ENCODE data around the gene TRIP13. TPM values are rescaled to one million over a fixed set of nuclear protein-coding genes. Genes with fewer than 3 reads are reported as not detected.

TRIP13 gene
- total and polyA plus RNA-seq, 2 of the 4 experiments (the other 2 are of a cell fraction) = 17.1 to 35.5 TPM

GRCh38 chr5:949815-950560, 57.3 kb downstream of the TRIP13 start:
- intact Hi-C loops (cut with micrococcal nuclease) = no loop called here

More at GRCh38 chr5:949815-950560, 57.3 kb downstream of the TRIP13 start:
- Histone ChIP-seq H4K5ac (ENCODE audit: low read depth, low read length) (no peak overlapping the region), H3K4me3 (ENCODE audit: insufficient read depth, low read depth, low read length) (no peak overlapping the region), H3K27me3 (ENCODE audit: control insufficient read depth, insufficient read depth, low read length) (peaks cover 82% of the 10 kb centered on the region), H2BK120ac (ENCODE audit: low read depth, low read length) (no peak overlapping the region), H2BK5ac (ENCODE audit: low read depth, low read length, poor library complexity, severe bottlenecking) (no peak overlapping the region), H3K23ac (ENCODE audit: low read depth, low read length) (no peak overlapping the region), H3K9ac (ENCODE audit: low read depth, low read length) (no peak overlapping the region), H2BK15ac (ENCODE audit: low read depth, low read length) (no peak overlapping the region), H3K9me1 (ENCODE audit: insufficient read depth, low read length) (no peaks in the 10 kb centered on the region), H2AK5ac (ENCODE audit: low read depth, low read length) (no peak overlapping the region), H4K20me1 (ENCODE audit: insufficient read depth, low read length) (peaks cover 8% of the 10 kb centered on the region; the same call in 1 of the 2 replicates), H2AK9ac (replicated peaks; ENCODE audit: low read depth, low read length, poor library complexity) (no peak overlapping the region), H3K4me2 (ENCODE audit: low read depth, low read length) (no peak overlapping the region), H3K14ac (replicated peaks; ENCODE audit: low read depth, low read length) (no peak overlapping the region), H3K9me3 (ENCODE audit: control insufficient read depth, insufficient read depth, low read length) (peaks cover 23% of the 10 kb centered on the region), H3K36me3 (ENCODE audit: control insufficient read depth, insufficient read depth, low read length) (no peaks in the 10 kb centered on the region), H2AFZ (replicated peaks; ENCODE audit: low read length, poor library complexity) (no peak overlapping the region), H3K4ac (ENCODE audit: low read depth, low read length) (no peak overlapping the region), H3K79me1 (ENCODE audit: low read depth in 1 of 2, low read length in 2 of 2) (no peaks in the 10 kb centered on the region), H2BK20ac (ENCODE audit: low read depth, low read length) (no peak overlapping the region), H3K18ac (ENCODE audit: low read depth, low read length) (no peak overlapping the region), H3K27ac (ENCODE audit: insufficient read depth, low read length) (no peak overlapping the region), H3K56ac (ENCODE audit: extremely low read depth, insufficient read depth, low read length) (no peak overlapping the region), H4K91ac (ENCODE audit: insufficient read depth, low read depth, low read length) (no peak overlapping the region), H4K8ac (ENCODE audit: low read depth in 2 of 2, low read length in 2 of 2) (no peak overlapping the region), H3K4me1 (ENCODE audit: control insufficient read depth, insufficient read depth, low read length) (no peaks in the 10 kb centered on the region)
- ChIA-PET POLR2A (ENCODE audit: unreplicated experiment) (interaction anchor here (0.5 kb wide), 1 partner anchor 9 kb away, joined by 3 read pairs; no protein-coding TSS in a partner anchor), CTCF (interaction anchor here (1.1 kb wide), 1 partner anchor 27 kb away, joined by 5 read pairs; no protein-coding TSS in a partner anchor)
- dilution Hi-C loops (cut with HindIII; ENCODE audit: low sequenced_read_pairs, unreplicated experiment) = no loop called here
- DNase-seq (no peak), ATAC-seq (ENCODE audit: low read depth) (no peak)
- in situ Hi-C loops (cut with MboI; ENCODE audit: low sequenced_read_pairs) = loop anchor here (25.0 kb wide), 1 partner anchor 837 kb away; the partner anchor contains the start of gene MRPL36
- BruUV-seq (replicated peaks) = no TSS peak
- TF ChIP-seq CEBPB (IDR thresholded peaks at IDR 0.05; ENCODE audit: low read depth, low read length) (no peak), MXI1 (IDR thresholded peaks at IDR 0.05; ENCODE audit: borderline replicate concordance, low read depth, low read length) (no peak), MAFK (IDR thresholded peaks at IDR 0.05; ENCODE audit: low read depth, low read length) (no peak), USF2 (IDR thresholded peaks at IDR 0.05; ENCODE audit: low read depth, low read length) (no peak)
- 100% methylated on average over 2 of the region's 17 CpGs; no CpG with 5 or more reads in 1 of the 2 experiments for WGBS, 2 experiments (ENCODE audit: extremely low coverage in 2 of 2, insufficient read length in 1 of 2)

Data from IMR-90 (cell line).